HepG2 (cell line): ENCODE results near the gene SPI1. TPM values are rescaled to one million over a fixed set of nuclear protein-coding genes. Genes with fewer than 3 reads are reported as not detected.

Source experiments
- MAFF ChIP-seq: IDR thresholded peaks from 2 replicates; pipeline ENCODE4 v1.6.1; 2011; ENCODE audit warnings: low read depth, low read length, improper control_type of control experiment
- MAFK ChIP-seq, 2 experiments: IDR thresholded peaks in 1 of 2; conservative IDR thresholded peaks in 1 of 2; 2 replicates each; pipeline ENCODE4 v1.6.1; 2011; ENCODE audit warnings: improper control_type of control experiment in 2 of 2, low read length in 2 of 2
- MEIS1 ChIP-seq: sonication (generic); formaldehyde crosslinking; IDR thresholded peaks from 2 replicates; pipeline ENCODE4 v1.9.0; 2021; ENCODE audit warnings: mild to moderate bottlenecking, missing genetic modification reagents, moderate library complexity, borderline replicate concordance
- POLR2A ChIP-seq, 2 experiments: IDR thresholded peaks; 2 replicates each; pipeline ENCODE4 v1.6.1; 2011; ENCODE audit warnings: low read depth in 2 of 2, low read length in 2 of 2, mild to moderate bottlenecking in 1 of 2, moderate library complexity in 1 of 2; ENCODE audit not compliant: insufficient read depth in 1 of 2
- SMAD1 ChIP-seq: sonication (generic); formaldehyde crosslinking; IDR thresholded peaks from 2 replicates; pipeline ENCODE4 v1.4.0; 2020; ENCODE audit warnings: missing genetic modification reagents, low read depth, mild to moderate bottlenecking, borderline replicate concordance
- TEAD3 ChIP-seq: optimal IDR thresholded peaks from 2 replicates; pipeline ENCODE3; 2016; ENCODE audit warnings: borderline replicate concordance
- TRIM24 ChIP-seq: sonication (generic); formaldehyde crosslinking; IDR thresholded peaks from 2 replicates; pipeline ENCODE4 v1.8.0; 2022; ENCODE audit warnings: mild to moderate bottlenecking, missing genetic modification reagents
- XBP1 ChIP-seq: sonication (generic); formaldehyde crosslinking; IDR thresholded peaks from 2 replicates; pipeline ENCODE4 v1.5.0; 2020; ENCODE audit warnings: missing genetic modification reagents
- ZNF124 ChIP-seq: sonication (generic); formaldehyde crosslinking; IDR thresholded peaks from 2 replicates; pipeline ENCODE4 v1.4.0; 2020; ENCODE audit warnings: missing genetic modification reagents
- polyA plus RNA-seq, 8 experiments: library from polyadenylated mRNA; depleted of rRNA in 3 of 8; stranded (reverse) in 7 of 8; unstranded in 1 of 8; fragments of >200 nt; fragmentation: Illumina TruSeq in 4 of 8; extraction: Trizol in 4 of 8; gene quantifications; 2 replicates each; pipeline versions ENCODE4 v1.2.1 to v1.2.3, GENCODE V29; 2011 to 2016; ENCODE audit warnings: low read depth in 4 of 8, missing spikeins in 1 of 8, mixed read lengths in 1 of 8; ENCODE audit not compliant: insufficient read depth in 1 of 8
- total RNA-seq, 5 experiments: library from RNA; depleted of rRNA; stranded (reverse); fragments of >200 nt; fragmentation: Illumina TruSeq; extraction: Trizol; gene quantifications; 2 replicates each; pipeline ENCODE4 v1.2.3, GENCODE V29; 2016; ENCODE audit warnings: low read depth in 1 of 5
- TF ChIP-seq, protein P1 (sequence below): sonication (generic); formaldehyde crosslinking; IDR thresholded peaks from one replicate; pipeline ENCODE4 v1.5.1; 2020; ENCODE audit warnings: mild to moderate bottlenecking, missing genetic modification reagents; ENCODE audit errors: not compliant biosample characterization
- TF ChIP-seq, protein P2 (sequence below): sonication (generic); formaldehyde crosslinking; IDR thresholded peaks from 2 replicates; pipeline ENCODE4 v1.4.0; 2020; ENCODE audit warnings: mild to moderate bottlenecking, missing genetic modification reagents
- TF ChIP-seq, protein P3 (sequence below): sonication (generic); formaldehyde crosslinking; IDR thresholded peaks from 2 replicates; pipeline ENCODE4 v1.4.0; 2020; ENCODE audit warnings: missing genetic modification reagents
- TF ChIP-seq, protein P4 (sequence below): sonication (generic); formaldehyde crosslinking; IDR thresholded peaks from 2 replicates; pipeline ENCODE4 v1.5.1; 2020; ENCODE audit warnings: mild to moderate bottlenecking, missing genetic modification reagents, moderate library complexity
- TF ChIP-seq, protein P5 (sequence below): sonication (generic); formaldehyde crosslinking; IDR thresholded peaks from 2 replicates; pipeline ENCODE4 v1.8.1; 2023; ENCODE audit warnings: missing genetic modification reagents, inconsistent platforms, borderline replicate concordance

The SPI1 gene
- total and polyA plus RNA-seq, 2 of the 13 experiments (the other 11 are each of a cell fraction or from before 2014, with no cell fraction given): not detected

DNA sequence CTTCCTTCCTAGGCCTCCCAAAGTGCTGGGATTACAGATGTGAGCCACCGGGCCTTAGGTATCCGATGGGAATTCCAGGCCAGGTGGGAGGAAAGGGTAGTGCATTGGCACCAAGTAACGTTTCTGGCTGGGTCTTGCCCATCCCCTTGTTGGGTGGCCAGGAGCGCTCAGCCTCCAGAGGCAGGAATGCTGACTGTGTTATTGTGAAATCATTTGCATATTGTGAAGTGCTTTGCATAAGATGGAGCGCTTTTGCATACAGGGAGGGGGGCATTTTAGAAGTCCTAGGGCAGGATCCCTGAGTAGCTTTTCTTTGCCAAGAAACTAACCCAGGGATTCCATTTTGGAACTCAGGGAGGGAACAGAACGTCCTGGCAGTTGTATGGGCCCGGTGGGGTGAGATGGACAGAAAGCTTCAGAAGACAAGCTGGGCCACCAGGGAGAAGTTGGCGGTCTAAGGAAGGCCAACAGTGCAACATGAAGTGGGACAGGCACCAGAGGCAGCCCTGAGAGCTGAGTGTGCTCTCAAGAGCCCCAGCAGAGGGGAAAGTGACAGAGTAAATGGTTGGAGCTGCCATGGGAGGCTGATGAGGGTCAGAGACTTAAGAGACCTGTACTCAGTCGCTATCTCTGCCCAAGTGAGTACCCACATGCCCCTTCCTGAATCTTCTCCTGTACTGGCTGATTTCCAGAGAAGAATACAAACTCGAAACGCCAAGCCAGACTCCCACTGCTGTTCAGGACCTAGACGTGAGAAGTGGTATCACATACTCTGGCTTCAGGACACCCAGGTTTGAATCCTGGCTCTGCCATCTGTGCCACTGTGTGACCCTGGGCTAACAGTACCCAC is 28.8 kb upstream of the SPI1 start (continued):
- TF ChIP-seq, protein P1, sequence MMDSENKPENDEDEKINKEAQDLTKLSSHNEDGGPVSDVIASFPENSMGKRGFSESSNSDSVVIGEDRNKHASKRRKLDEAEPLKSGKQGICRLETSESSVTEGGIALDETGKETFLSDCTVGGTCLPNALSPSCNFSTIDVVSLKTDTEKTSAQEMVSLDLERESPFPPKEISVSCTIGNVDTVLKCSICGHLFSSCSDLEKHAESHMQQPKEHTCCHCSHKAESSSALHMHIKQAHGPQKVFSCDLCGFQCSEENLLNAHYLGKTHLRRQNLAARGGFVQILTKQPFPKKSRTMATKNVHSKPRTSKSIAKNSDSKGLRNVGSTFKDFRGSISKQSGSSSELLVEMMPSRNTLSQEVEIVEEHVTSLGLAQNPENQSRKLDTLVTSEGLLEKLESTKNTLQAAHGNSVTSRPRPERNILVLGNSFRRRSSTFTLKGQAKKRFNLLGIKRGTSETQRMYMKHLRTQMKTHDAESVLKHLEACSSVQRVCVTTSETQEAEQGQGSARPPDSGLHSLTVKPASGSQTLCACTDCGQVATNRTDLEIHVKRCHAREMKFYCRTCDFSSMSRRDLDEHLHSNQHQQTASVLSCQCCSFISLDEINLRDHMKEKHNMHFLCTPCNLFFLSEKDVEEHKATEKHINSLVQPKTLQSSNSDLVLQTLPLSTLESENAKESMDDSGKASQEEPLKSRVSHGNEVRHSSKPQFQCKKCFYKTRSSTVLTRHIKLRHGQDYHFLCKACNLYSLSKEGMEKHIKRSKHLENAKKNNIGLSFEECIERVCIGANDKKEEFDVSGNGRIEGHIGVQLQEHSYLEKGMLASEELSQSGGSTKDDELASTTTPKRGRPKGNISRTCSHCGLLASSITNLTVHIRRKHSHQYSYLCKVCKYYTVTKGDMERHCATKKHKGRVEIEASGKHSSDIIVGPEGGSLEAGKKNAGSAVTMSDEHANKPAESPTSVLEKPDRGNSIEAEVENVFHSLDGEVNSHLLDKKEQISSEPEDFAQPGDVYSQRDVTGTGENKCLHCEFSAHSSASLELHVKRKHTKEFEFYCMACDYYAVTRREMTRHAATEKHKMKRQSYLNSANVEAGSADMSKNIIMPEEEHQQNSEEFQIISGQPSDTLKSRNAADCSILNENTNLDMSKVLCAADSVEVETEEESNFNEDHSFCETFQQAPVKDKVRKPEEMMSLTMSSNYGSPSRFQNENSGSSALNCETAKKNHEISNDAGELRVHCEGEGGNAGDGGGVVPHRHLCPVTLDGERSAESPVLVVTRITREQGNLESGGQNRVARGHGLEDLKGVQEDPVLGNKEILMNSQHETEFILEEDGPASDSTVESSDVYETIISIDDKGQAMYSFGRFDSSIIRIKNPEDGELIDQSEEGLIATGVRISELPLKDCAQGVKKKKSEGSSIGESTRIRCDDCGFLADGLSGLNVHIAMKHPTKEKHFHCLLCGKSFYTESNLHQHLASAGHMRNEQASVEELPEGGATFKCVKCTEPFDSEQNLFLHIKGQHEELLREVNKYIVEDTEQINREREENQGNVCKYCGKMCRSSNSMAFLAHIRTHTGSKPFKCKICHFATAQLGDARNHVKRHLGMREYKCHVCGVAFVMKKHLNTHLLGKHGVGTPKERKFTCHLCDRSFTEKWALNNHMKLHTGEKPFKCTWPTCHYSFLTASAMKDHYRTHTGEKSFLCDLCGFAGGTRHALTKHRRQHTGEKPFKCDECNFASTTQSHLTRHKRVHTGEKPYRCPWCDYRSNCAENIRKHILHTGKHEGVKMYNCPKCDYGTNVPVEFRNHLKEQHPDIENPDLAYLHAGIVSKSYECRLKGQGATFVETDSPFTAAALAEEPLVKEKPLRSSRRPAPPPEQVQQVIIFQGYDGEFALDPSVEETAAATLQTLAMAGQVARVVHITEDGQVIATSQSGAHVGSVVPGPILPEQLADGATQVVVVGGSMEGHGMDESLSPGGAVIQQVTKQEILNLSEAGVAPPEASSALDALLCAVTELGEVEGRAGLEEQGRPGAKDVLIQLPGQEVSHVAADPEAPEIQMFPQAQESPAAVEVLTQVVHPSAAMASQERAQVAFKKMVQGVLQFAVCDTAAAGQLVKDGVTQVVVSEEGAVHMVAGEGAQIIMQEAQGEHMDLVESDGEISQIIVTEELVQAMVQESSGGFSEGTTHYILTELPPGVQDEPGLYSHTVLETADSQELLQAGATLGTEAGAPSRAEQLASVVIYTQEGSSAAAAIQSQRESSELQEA (CRISPR knock-in tag): no peak
- TF ChIP-seq, protein P2, sequence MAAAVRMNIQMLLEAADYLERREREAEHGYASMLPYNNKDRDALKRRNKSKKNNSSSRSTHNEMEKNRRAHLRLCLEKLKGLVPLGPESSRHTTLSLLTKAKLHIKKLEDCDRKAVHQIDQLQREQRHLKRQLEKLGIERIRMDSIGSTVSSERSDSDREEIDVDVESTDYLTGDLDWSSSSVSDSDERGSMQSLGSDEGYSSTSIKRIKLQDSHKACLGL (CRISPR knock-in tag): no peak
- TF ChIP-seq ZNF124 (CRISPR knock-in tag): no peak
- 0 out of 4 replicates have a peak, but pooled peaks of 1 of the 2 experiments have one; percentile 8 for TF ChIP-seq POLR2A (IDR thresholded peaks at IDR 0.05; ENCODE audit: insufficient read depth in 1 of 2, low read depth in 2 of 2, low read length in 2 of 2)
- peak; percentile 53 to 63; a peak in 3 of 4 replicates for TF ChIP-seq MAFK (conservative IDR thresholded peaks at IDR 0.05 in 1 of 2, IDR thresholded peaks at IDR 0.05 in 1 of 2; ENCODE audit: low read length in 2 of 2)
- TF ChIP-seq, protein P3, sequence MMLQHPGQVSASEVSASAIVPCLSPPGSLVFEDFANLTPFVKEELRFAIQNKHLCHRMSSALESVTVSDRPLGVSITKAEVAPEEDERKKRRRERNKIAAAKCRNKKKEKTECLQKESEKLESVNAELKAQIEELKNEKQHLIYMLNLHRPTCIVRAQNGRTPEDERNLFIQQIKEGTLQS (CRISPR knock-in tag): no peak
- TF ChIP-seq TEAD3 (CRISPR knock-in tag): peak; percentile 45
- TF ChIP-seq, protein P4, sequence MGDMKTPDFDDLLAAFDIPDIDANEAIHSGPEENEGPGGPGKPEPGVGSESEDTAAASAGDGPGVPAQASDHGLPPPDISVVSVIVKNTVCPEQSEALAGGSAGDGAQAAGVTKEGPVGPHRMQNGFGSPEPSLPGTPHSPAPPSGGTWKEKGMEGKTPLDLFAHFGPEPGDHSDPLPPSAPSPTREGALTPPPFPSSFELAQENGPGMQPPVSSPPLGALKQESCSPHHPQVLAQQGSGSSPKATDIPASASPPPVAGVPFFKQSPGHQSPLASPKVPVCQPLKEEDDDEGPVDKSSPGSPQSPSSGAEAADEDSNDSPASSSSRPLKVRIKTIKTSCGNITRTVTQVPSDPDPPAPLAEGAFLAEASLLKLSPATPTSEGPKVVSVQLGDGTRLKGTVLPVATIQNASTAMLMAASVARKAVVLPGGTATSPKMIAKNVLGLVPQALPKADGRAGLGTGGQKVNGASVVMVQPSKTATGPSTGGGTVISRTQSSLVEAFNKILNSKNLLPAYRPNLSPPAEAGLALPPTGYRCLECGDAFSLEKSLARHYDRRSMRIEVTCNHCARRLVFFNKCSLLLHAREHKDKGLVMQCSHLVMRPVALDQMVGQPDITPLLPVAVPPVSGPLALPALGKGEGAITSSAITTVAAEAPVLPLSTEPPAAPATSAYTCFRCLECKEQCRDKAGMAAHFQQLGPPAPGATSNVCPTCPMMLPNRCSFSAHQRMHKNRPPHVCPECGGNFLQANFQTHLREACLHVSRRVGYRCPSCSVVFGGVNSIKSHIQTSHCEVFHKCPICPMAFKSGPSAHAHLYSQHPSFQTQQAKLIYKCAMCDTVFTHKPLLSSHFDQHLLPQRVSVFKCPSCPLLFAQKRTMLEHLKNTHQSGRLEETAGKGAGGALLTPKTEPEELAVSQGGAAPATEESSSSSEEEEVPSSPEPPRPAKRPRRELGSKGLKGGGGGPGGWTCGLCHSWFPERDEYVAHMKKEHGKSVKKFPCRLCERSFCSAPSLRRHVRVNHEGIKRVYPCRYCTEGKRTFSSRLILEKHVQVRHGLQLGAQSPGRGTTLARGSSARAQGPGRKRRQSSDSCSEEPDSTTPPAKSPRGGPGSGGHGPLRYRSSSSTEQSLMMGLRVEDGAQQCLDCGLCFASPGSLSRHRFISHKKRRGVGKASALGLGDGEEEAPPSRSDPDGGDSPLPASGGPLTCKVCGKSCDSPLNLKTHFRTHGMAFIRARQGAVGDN (CRISPR knock-in tag): no peak
- no peak for TF ChIP-seq XBP1 (CRISPR knock-in tag)
- TF ChIP-seq, protein P5, sequence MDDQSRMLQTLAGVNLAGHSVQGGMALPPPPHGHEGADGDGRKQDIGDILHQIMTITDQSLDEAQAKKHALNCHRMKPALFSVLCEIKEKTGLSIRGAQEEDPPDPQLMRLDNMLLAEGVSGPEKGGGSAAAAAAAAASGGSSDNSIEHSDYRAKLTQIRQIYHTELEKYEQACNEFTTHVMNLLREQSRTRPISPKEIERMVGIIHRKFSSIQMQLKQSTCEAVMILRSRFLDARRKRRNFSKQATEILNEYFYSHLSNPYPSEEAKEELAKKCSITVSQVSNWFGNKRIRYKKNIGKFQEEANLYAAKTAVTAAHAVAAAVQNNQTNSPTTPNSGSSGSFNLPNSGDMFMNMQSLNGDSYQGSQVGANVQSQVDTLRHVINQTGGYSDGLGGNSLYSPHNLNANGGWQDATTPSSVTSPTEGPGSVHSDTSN (CRISPR knock-in tag): no peak
- TF ChIP-seq SMAD1 (CRISPR knock-in tag): no peak
- no peak for TF ChIP-seq MEIS1 (CRISPR knock-in tag)
- TF ChIP-seq TRIM24 (CRISPR knock-in tag): no peak
- peak; percentile 46; the same call in 1 of the 2 replicates for TF ChIP-seq MAFF
